ENCODE data around the gene SYT8.

DNA sequence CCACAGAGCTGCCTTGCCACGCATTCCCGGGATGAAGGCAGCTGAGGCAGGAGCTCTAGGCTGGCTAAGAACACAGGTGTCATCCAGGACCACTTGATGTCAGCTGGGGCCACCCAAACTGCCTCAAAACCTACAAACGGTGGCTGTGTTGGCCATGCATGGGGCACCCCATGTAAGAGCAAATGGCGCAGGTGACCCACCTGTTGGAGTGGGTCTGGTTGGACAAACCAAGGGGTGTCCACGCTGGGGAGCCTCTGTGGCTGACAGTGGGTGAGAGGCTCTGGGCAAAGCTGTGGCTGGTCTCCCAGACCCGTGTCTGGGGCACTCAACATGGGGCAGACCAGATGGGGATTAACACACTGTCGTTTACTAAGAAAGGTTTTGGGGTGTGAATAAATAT, 19.0 kb upstream of the SYT8 start:
- no peak for TF ChIP-seq CTCF (IDR thresholded peaks at IDR 0.05)
- no peak for TF ChIP-seq SMC3 (IDR thresholded peaks at IDR 0.05; ENCODE audit: low read depth, low read length)
- TF ChIP-seq, protein P1, sequence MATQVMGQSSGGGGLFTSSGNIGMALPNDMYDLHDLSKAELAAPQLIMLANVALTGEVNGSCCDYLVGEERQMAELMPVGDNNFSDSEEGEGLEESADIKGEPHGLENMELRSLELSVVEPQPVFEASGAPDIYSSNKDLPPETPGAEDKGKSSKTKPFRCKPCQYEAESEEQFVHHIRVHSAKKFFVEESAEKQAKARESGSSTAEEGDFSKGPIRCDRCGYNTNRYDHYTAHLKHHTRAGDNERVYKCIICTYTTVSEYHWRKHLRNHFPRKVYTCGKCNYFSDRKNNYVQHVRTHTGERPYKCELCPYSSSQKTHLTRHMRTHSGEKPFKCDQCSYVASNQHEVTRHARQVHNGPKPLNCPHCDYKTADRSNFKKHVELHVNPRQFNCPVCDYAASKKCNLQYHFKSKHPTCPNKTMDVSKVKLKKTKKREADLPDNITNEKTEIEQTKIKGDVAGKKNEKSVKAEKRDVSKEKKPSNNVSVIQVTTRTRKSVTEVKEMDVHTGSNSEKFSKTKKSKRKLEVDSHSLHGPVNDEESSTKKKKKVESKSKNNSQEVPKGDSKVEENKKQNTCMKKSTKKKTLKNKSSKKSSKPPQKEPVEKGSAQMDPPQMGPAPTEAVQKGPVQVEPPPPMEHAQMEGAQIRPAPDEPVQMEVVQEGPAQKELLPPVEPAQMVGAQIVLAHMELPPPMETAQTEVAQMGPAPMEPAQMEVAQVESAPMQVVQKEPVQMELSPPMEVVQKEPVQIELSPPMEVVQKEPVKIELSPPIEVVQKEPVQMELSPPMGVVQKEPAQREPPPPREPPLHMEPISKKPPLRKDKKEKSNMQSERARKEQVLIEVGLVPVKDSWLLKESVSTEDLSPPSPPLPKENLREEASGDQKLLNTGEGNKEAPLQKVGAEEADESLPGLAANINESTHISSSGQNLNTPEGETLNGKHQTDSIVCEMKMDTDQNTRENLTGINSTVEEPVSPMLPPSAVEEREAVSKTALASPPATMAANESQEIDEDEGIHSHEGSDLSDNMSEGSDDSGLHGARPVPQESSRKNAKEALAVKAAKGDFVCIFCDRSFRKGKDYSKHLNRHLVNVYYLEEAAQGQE (IDR thresholded peaks at IDR 0.05; ENCODE audit: low read depth, low read length) = no peak
